Body of pancreas (tissue), 4 donors: ENCODE data around the gene ARID5B. TPM values are rescaled to one million over a fixed set of nuclear protein-coding genes. Genes with fewer than 3 reads are reported as not detected.

ENCODE experiments used
- ATAC-seq: fragments of 150-250 bp; one replicate; pipeline ENCODE4 v1.9.1; 2016
- DNase-seq, 4 donors: peaks; one replicate each; pipeline ENCODE4 v3.0.0-alpha.2; 2019
- H3K27ac ChIP-seq, 4 donors: fragments of 200-600 bp; sonication (generic); 1 replicate in 3 of 4; 2 replicates in 1 of 4; pipeline versions ENCODE4 v1.5.1 to v1.6.1; 2016 to 2019; ENCODE audit warnings: mild to moderate bottlenecking in 1 of 4, mixed read lengths in 1 of 4, moderate library complexity in 1 of 4
- H3K27me3 ChIP-seq, 2 donors: fragments of 200-600 bp; sonication (generic); one replicate each; pipeline ENCODE4 v1.6.0; 2016; ENCODE audit warnings: mild to moderate bottlenecking in 1 of 2
- H3K36me3 ChIP-seq, 2 donors: fragments of 200-600 bp; sonication (generic); replicated peaks in 1 of 2; 2 replicates each; pipeline ENCODE4 v1.5.1; 2016; ENCODE audit warnings: low read depth in 2 of 2; ENCODE audit not compliant: insufficient read depth in 1 of 2
- H3K4me1 ChIP-seq: fragments of 200-600 bp; sonication (generic); one replicate; pipeline ENCODE4 v1.6.0; 2016
- H3K4me3 ChIP-seq, 2 donors: fragments of 200-600 bp; sonication (generic); 1 replicate in 1 of 2; 2 replicates in 1 of 2; pipeline ENCODE4 v1.5.1; 2016 to 2019
- H3K9me3 ChIP-seq, 3 donors: fragments of 200-600 bp; sonication (generic); 1 replicate in 2 of 3; 2 replicates in 1 of 3; pipeline ENCODE4 v1.5.1; 2016
- POLR2A ChIP-seq, 3 donors: fragments of 450-650 bp; IDR thresholded peaks; one replicate each; pipeline ENCODE4 v1.6.1; 2016; ENCODE audit warnings: antibody characterized with exemption in 3 of 3, mild to moderate bottlenecking in 2 of 3
- WGBS, 2 donors: methylation state at CpG; one replicate each; pipeline ENCODE4 v1.1.5; 2017; 5-methylcytosine and 5-hydroxymethylcytosine counted together
- intact Hi-C: fragments of 100-400 bp; cut with DNase I; formaldehyde crosslinking; loops from one replicate; pipeline ENCODE4 v1.15.1; 2023
- total RNA-seq, 2 donors: library from RNA; depleted of rRNA; stranded (reverse); fragments of >200 nt; gene quantifications; one replicate each; pipeline ENCODE4 v1.1.0, GENCODE V29; 2016
- TF ChIP-seq, protein P1 (sequence below), 7 experiments: fragments of 450-650 bp in 4 of 7; fragments of 200-600 bp in 3 of 7; sonication (generic) in 3 of 7; IDR thresholded peaks; one replicate each; pipeline ENCODE4 v1.5.1; 2016 to 2019; ENCODE audit warnings: antibody characterized with exemption in 7 of 7

The ARID5B gene
- total RNA-seq, 2 donors from 2014 or later = 16.1 to 17.1 TPM

DNA sequence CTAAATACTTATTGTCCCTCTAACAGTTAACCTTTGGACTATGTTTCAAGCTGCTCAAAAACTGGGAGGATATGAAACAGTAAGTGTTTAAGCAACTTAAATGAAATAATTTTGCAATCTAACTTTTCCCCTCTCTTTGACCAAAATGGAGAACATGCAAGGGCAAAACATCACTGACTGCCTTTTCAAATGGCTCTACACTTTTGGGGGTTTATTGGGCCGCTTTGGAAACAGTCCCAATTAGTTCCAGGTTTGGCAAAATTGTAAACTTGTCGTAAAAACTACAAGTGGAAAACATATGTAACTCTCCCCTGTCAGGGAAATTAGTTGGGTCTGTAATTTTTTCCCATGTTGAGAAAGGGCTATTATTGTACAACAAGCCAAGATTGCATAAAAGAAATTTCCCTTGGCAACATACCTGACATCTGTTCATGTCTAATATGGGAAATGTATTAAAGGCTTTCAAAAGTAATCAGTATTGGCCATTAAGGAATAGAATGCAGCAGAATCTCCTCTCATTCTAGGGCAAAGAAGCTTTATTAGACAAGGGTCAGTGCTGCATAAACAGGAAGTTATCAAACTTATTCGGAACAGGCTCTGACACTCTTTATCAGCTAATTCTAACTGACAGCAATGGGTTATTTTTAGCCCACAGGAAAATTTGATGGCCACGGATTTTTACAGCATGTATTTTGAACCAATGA is 157.9 kb downstream of the ARID5B start:
- Histone ChIP-seq H3K9me3 (no peaks in the 10 kb centered on the region), H3K27me3 (no peaks in the 10 kb centered on the region), H3K4me3 (no peak overlapping the region), H3K27ac (peak overlapping the region in 2 of 4 donors; percentile 9 to 49), H3K36me3 (no peaks in the 10 kb centered on the region), H3K4me1 (peaks cover 23% of the 10 kb centered on the region)
- DNase-seq = no peak
- intact Hi-C loops = no loop called here
- WGBS, 2 donors = 28 to 33% methylated on average over 4 of the region's 4 CpGs
- TF ChIP-seq, protein P1, sequence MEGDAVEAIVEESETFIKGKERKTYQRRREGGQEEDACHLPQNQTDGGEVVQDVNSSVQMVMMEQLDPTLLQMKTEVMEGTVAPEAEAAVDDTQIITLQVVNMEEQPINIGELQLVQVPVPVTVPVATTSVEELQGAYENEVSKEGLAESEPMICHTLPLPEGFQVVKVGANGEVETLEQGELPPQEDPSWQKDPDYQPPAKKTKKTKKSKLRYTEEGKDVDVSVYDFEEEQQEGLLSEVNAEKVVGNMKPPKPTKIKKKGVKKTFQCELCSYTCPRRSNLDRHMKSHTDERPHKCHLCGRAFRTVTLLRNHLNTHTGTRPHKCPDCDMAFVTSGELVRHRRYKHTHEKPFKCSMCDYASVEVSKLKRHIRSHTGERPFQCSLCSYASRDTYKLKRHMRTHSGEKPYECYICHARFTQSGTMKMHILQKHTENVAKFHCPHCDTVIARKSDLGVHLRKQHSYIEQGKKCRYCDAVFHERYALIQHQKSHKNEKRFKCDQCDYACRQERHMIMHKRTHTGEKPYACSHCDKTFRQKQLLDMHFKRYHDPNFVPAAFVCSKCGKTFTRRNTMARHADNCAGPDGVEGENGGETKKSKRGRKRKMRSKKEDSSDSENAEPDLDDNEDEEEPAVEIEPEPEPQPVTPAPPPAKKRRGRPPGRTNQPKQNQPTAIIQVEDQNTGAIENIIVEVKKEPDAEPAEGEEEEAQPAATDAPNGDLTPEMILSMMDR (IDR thresholded peaks at IDR 0.05) = no peak
- no peak for TF ChIP-seq POLR2A (IDR thresholded peaks at IDR 0.05)
- ATAC-seq = no peak

DNA sequence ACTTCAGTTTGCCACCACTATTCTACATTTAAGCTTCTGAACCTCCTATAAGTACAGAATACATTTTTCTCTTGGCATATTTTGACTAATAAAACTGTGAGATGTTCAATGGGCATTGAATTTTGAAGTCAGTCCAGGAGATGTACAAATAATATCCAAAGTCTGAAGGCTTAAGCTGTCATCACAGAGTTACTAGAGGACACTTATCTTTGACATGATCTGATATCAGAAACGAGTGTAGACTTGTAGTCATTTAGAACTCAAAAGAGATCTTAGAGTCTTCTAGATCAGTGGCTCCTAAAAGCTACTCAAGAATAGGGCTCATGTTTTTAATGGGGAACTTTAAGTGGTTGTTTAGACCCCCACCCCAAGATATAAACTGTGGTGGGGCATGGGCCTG is 160.5 kb downstream of the ARID5B start:
- Histone ChIP-seq H3K27me3 (no peaks in the 10 kb centered on the region), H3K4me3 (no peak overlapping the region), H3K27ac (no peak overlapping the region), H3K36me3 (no peaks in the 10 kb centered on the region), H3K9me3 (no peaks in the 10 kb centered on the region), H3K4me1 (peaks cover 18% of the 10 kb centered on the region)
- DNase-seq = no peak
- intact Hi-C loops = no loop called here
- TF ChIP-seq, protein P1 (IDR thresholded peaks at IDR 0.05) = no peak
- TF ChIP-seq POLR2A (IDR thresholded peaks at IDR 0.05) = no peak
- no peak for ATAC-seq
- 25 to 50% methylated on average over 1 of the region's 1 CpG for WGBS, 2 donors

DNA sequence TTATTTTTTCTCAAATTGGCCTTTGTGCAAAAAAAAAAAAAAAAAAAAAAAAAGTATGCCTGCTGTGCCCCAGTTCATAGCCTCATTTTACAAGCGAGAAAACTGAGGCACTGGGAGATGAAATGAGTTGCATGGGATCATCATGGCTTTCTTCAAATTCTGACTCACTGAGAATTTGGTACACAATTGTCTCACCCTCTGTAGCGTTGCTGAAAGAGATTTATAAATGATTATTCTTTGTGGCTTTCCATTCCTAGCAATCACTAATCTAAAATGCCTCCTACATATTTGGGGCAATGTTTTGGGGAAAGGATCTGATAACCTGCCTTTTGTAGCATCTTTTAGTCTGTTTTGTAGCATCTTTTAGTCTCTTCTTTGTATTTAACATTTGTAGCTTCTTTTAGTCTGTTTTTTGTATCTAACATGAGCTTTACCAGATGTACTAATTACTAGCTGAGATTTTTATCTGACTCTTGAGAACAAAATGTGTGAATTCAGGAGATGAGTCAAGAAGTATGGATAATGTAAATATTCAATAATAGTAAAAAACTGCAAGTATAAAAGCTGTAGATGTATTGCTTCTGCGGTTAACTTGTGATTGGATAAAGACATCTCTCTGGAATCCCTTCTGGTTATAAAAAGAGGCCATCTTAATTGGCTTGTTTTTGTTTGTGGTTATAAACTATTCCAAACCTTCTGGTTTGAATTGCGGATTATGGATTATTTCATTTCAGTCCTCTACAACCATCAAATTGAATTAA is 161.4 kb downstream of the ARID5B start:
- 85 to 93% methylated on average over 4 of the region's 4 CpGs for WGBS, 2 donors
- no peak for TF ChIP-seq POLR2A (IDR thresholded peaks at IDR 0.05)
- TF ChIP-seq, protein P1 (IDR thresholded peaks at IDR 0.05) = no peak
- no peak for ATAC-seq
- H3K36me3 ChIP-seq = no peaks in the 10 kb centered on the region
- no peaks in the 10 kb centered on the region for H3K27me3 ChIP-seq
- H3K9me3 ChIP-seq = no peaks in the 10 kb centered on the region
- no peak for DNase-seq
- intact Hi-C loops = no loop called here
- no peak overlapping the region for H3K4me3 ChIP-seq
- H3K27ac ChIP-seq = no peak overlapping the region
- H3K4me1 ChIP-seq = peaks cover 18% of the 10 kb centered on the region

DNA sequence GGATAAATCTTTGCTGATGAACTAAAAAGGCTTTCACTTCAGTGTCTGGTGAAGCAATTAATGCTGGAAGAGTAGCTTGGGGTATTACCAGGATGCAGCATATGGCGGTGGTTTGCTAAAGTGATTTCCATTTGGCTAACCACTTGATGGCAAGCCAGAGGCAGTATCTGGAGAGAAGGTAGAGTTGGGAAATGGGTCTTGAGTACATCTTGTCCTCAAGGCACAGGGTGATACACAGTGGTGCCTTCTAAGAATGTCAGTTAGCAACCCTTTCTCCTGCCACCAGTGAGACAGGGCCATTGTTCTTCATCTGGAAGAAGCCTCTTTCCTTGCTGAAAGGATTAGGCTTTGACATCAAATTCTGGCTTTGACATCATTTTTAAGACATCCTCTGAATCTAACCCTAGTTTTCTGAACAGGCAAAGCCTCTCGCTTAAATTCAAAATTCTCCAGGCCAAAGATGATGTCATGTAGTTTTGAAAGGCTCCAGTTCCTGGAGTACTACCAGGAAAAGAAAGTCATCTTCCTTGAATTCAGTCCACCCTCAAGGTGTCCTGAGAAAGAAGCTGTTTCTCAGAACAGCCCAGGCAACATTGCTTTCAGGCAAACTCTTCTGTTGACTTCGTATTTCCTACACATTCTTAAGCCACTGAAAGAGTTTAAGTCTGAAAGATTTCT is 162.4 kb downstream of the ARID5B start:
- WGBS, 2 donors = 91% methylated on average over 3 of the region's 3 CpGs
- Histone ChIP-seq H3K9me3 (no peaks in the 10 kb centered on the region), H3K27ac (no peak overlapping the region), H3K36me3 (no peaks in the 10 kb centered on the region), H3K4me3 (no peak overlapping the region), H3K4me1 (peaks cover 11% of the 10 kb centered on the region), H3K27me3 (no peaks in the 10 kb centered on the region)
- ATAC-seq (peak; percentile 45), DNase-seq (peak in 1 of 4 donors; percentile 26)
- intact Hi-C loops = no loop called here
- TF ChIP-seq POLR2A (IDR thresholded peaks at IDR 0.05) = no peak
- TF ChIP-seq, protein P1 (IDR thresholded peaks at IDR 0.05) = no peak
